OCI-LY7 (cell line): ENCODE results near the gene MN1. TPM values are rescaled to one million over a fixed set of nuclear protein-coding genes. Genes with fewer than 3 reads are reported as not detected.

Experiments used
- BruUV-seq: library from RNA; stranded (reverse); fragments of 400-500 nt; replicated peaks from 2 replicates; lab custom pipeline; 2021; lab: Mats Ljungman, UMichigan
- CTCF ChIA-PET: fragments of 300-600 bp; sonication (Branson Sonifier 250); formaldehyde crosslinking; loops from one replicate; lab custom pipeline; 2022; ENCODE audit warnings: antibody characterized with exemption; ENCODE audit not compliant: unreplicated experiment; lab: Charles Lee
- POLR2A ChIA-PET: fragments of 300-600 bp; sonication (Branson Sonifier 250); formaldehyde crosslinking; loops from one replicate; lab custom pipeline; 2022; ENCODE audit warnings: antibody characterized with exemption; lab: Charles Lee
- DNase-seq: peaks from one replicate; pipeline ENCODE4 v3.0.0-alpha.2; 2015; ENCODE audit warnings: low spot score
- H2AFZ ChIP-seq: fragments of 200-600 bp; sonication (generic), shearing (Covaris generic); 2 replicates; pipeline ENCODE4 v1.6.1; 2014; ENCODE audit warnings: mild to moderate bottlenecking, antibody characterized with exemption, low read length, moderate library complexity
- H3K27ac ChIP-seq: fragments of 200-600 bp; sonication (generic); 2 replicates; pipeline ENCODE4 v1.5.1; 2014; ENCODE audit warnings: mixed run types, low read depth, mild to moderate bottlenecking, moderate library complexity, low read length, inconsistent platforms; ENCODE audit not compliant: poor library complexity, severe bottlenecking
- H3K36me3 ChIP-seq: fragments of 200-600 bp; sonication (generic); 2 replicates; pipeline ENCODE4 v1.6.1; 2014; ENCODE audit warnings: mild to moderate bottlenecking, antibody characterized with exemption, low read length, moderate library complexity, mixed read lengths; ENCODE audit not compliant: insufficient read depth
- H3K4me1 ChIP-seq: fragments of 200-600 bp; sonication (generic); 2 replicates; pipeline ENCODE4 v1.5.1; 2014; ENCODE audit warnings: mild to moderate bottlenecking, low read length; ENCODE audit not compliant: insufficient read depth, poor library complexity, severe bottlenecking
- H3K4me2 ChIP-seq: fragments of 200-600 bp; sonication (generic); 2 replicates; pipeline ENCODE4 v1.6.1; 2014; ENCODE audit warnings: mild to moderate bottlenecking, low read length
- H3K4me3 ChIP-seq: fragments of 200-600 bp; sonication (generic); 2 replicates; pipeline ENCODE4 v1.5.1; 2014; ENCODE audit warnings: mild to moderate bottlenecking, low read depth, low read length; ENCODE audit not compliant: poor library complexity, severe bottlenecking
- H3K79me2 ChIP-seq: fragments of 200-600 bp; sonication (generic); 2 replicates; pipeline ENCODE4 v1.6.1; 2016; ENCODE audit warnings: low read depth, mild to moderate bottlenecking, low read length, moderate library complexity, mixed read lengths; ENCODE audit not compliant: insufficient read depth
- H3K9me2 ChIP-seq: fragments of 200-600 bp; sonication (generic); 2 replicates; pipeline ENCODE4 v1.6.1; 2016; ENCODE audit warnings: mild to moderate bottlenecking, low read length, mixed read lengths; ENCODE audit not compliant: insufficient read depth
- H3K9me3 ChIP-seq: fragments of 200-600 bp; sonication (generic); 2 replicates; pipeline ENCODE4 v1.6.1; 2014; ENCODE audit warnings: mild to moderate bottlenecking, mixed run types, low read length, mixed read lengths
- H4K20me1 ChIP-seq: fragments of 200-600 bp; sonication (generic); 2 replicates; pipeline ENCODE4 v1.6.1; 2014; ENCODE audit warnings: mild to moderate bottlenecking, antibody characterized with exemption, low read length, moderate library complexity, mixed read lengths; ENCODE audit not compliant: insufficient read depth
- CTCF ChIP-seq: fragments of 200-600 bp; sonication (generic); conservative IDR thresholded peaks from 2 replicates; pipeline ENCODE4 v1.5.1; 2014; ENCODE audit warnings: mild to moderate bottlenecking, antibody characterized with exemption, low read length, moderate library complexity, mixed read lengths
- EZH2phosphoT487 ChIP-seq: fragments of 200-600 bp; sonication (generic); IDR thresholded peaks from 2 replicates; pipeline ENCODE4 v1.6.1; 2018; ENCODE audit warnings: low read depth, borderline replicate concordance, mild to moderate bottlenecking, mixed run types, antibody characterized with exemption, low read length, moderate library complexity, mixed read lengths
- intact Hi-C: fragments of 100-400 bp; cut with micrococcal nuclease; formaldehyde crosslinking; loops from one replicate; pipeline ENCODE4 v1.10.0; 2022; ENCODE audit not compliant: unreplicated experiment
- total RNA-seq, 2 experiments: library from RNA; depleted of rRNA in 1 of 2; stranded (reverse); fragments of >200 nt in 1 of 2; shearing (Covaris generic) in 1 of 2; gene quantifications; 2 replicates each; pipeline ENCODE4 v1.2.3, GENCODE V29; 2014 to 2022

The MN1 gene
- total RNA-seq, 2 experiments from 2014 or later: 0.47 TPM; not detected in 1

- no TSS peak for BruUV-seq
- TF ChIP-seq CTCF (no peak), EZH2phosphoT487 (no peak)
- 0 out of 2 replicates have a peak, but pooled peaks cover 4% of the 10 kb centered on the region for H3K9me3 ChIP-seq
- no peak overlapping the region for H2AFZ ChIP-seq
- DNase-seq: no peak
- H3K4me3 ChIP-seq: no peak overlapping the region
- H4K20me1 ChIP-seq: no peaks in the 10 kb centered on the region
- H3K4me2 ChIP-seq: no peak overlapping the region
- intact Hi-C loops: no loop called here
- H3K79me2 ChIP-seq: no peaks in the 10 kb centered on the region
- H3K4me1 ChIP-seq: no peaks in the 10 kb centered on the region
- POLR2A ChIA-PET: interaction anchor here (1.0 kb wide), 1 partner anchor 23 kb away, joined by 3 read pairs; no protein-coding TSS in a partner anchor
- no peaks in the 10 kb centered on the region for H3K36me3 ChIP-seq
- CTCF ChIA-PET: no interaction called here
- no peak overlapping the region for H3K27ac ChIP-seq
- H3K9me2 ChIP-seq: no peaks in the 10 kb centered on the region
Measured at GRCh38 chr22:27840436-27840835, 38.9 kb upstream of the MN1 start.

DNA sequence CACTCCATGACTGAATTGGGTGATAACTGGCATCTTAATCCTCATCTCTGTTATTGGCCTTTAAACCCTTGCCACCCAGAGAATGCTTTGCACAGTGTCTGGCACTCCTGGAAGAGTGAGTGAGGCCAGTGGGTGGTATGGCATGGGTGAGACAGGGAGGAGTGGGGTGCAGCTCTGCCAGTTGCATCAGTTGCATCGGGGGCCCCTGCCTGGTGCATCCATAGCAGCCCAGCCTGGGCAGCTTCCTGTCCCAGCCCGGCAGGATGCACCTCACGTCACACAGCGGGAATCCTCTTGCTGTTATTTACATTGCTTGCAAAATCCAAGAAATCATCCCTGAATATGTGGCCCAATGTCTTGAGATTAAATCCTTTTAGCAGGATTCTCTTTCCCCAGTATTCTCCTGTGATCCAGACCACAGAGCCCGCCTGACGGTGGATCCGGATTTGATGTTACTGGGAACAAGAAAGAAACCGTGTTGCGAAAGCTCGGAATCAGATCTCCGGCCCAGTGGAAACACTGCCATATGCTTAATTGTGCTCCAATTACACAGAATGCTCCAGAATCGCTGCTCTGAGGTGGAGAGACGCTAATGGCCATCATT is 37.6 kb upstream of the MN1 start:
- no peaks in the 10 kb centered on the region for H3K9me2 ChIP-seq
- no peaks in the 10 kb centered on the region for H3K79me2 ChIP-seq
- ChIA-PET CTCF (no interaction called here), POLR2A (no interaction called here)
- H2AFZ ChIP-seq: no peak overlapping the region
- H3K4me1 ChIP-seq: no peaks in the 10 kb centered on the region
- no peak for TF ChIP-seq EZH2phosphoT487
- TF ChIP-seq CTCF: no peak
- BruUV-seq: no TSS peak
- no peaks in the 10 kb centered on the region for H4K20me1 ChIP-seq
- H3K4me2 ChIP-seq: no peak overlapping the region
- no peaks in the 10 kb centered on the region for H3K36me3 ChIP-seq
- H3K4me3 ChIP-seq: no peak overlapping the region
- no peak overlapping the region for H3K27ac ChIP-seq
- no peak for DNase-seq
- H3K9me3 ChIP-seq: 0 out of 2 replicates have a peak, but pooled peaks cover 4% of the 10 kb centered on the region
- intact Hi-C loops: no loop called here

DNA sequence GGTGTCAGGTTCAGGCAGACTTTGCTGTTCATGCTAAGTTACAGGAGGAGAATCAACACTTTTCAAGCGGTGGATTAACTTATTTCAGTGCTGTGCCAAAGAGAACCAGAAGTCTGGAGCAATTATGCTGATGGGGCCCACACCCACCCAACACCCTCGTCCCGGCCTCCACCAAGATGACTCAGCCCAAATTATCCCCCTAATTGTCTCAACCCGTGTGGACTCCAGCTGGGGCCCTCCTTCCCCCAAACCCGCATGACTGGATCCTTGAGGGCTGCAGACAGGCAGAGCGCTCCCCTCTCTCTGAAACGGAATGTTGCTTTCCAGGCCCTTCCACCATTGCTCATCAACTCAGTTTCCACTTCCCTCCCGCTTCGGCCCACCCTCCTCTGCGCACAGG is 34.6 kb upstream of the MN1 start:
- TF ChIP-seq CTCF: no peak
- no peak for TF ChIP-seq EZH2phosphoT487
- Histone ChIP-seq H3K36me3 (no peaks in the 10 kb centered on the region), H3K9me2 (no peaks in the 10 kb centered on the region), H3K4me3 (no peak overlapping the region), H3K27ac (no peak overlapping the region), H3K4me2 (no peak overlapping the region), H2AFZ (no peak overlapping the region), H3K9me3 (0 out of 2 replicates have a peak, but pooled peaks cover 4% of the 10 kb centered on the region), H4K20me1 (no peaks in the 10 kb centered on the region), H3K79me2 (no peaks in the 10 kb centered on the region), H3K4me1 (no peaks in the 10 kb centered on the region)
- DNase-seq: no peak
- ChIA-PET CTCF (no interaction called here), POLR2A (no interaction called here)
- BruUV-seq: no TSS peak
- intact Hi-C loops: no loop called here
